ENCODE data around the gene DNAJC8. TPM values are rescaled to one million over a fixed set of nuclear protein-coding genes. Genes with fewer than 3 reads are reported as not detected.
A peak's percentile ranks its signal among the peaks of the same experiment; 100 is the strongest.

Gene DNAJC8
- total and polyA plus RNA-seq, 2 of the 8 experiments (the other 6 are each of a cell fraction or from before 2014, with no cell fraction given) = 116 to 134 TPM

GRCh38 chr1:28235755-28236655 lies 3.2 kb upstream of the DNAJC8 start, which contains the start of gene ATP5IF1 (continued):
- TF ChIP-seq YY1 (IDR thresholded peaks at IDR 0.05; ENCODE audit: low read depth, low read length) (peak; percentile 73; the same call in 1 of the 2 replicates), BRCA1 (IDR thresholded peaks at IDR 0.05; ENCODE audit: low read depth, low read length) (no peak), POU5F1 (IDR thresholded peaks at IDR 0.05; ENCODE audit: low read depth, low read length) (no peak), HDAC2 (IDR thresholded peaks at IDR 0.05; ENCODE audit: borderline replicate concordance in 1 of 2, low read depth in 2 of 2, low read length in 2 of 2) (0 out of 4 replicates have a peak, but pooled peaks of 1 of the 2 experiments have one; percentile 26), CREB1 (IDR thresholded peaks at IDR 0.05) (peak; percentile 85), CHD1 (IDR thresholded peaks at IDR 0.05; ENCODE audit: low read depth, low read length) (no peak), RNF2 (IDR thresholded peaks at IDR 0.05; ENCODE audit: borderline replicate concordance, low read depth, low read length, missing control alignments, poor library complexity, severe bottlenecking) (no peak), CTBP2 (IDR thresholded peaks at IDR 0.05; ENCODE audit: borderline replicate concordance, insufficient read depth, insufficient read length, low read length) (no peak), TAF7 (optimal IDR thresholded peaks at IDR 0.05; ENCODE audit: borderline replicate concordance, low read depth, low read length) (peak; percentile 69), RBBP5 (IDR thresholded peaks at IDR 0.05; ENCODE audit: borderline replicate concordance, low read depth, low read length) (peak; percentile 81), RXRA (IDR thresholded peaks at IDR 0.05; ENCODE audit: insufficient read depth, low read depth, low read length) (no peak), TCF12 (IDR thresholded peaks at IDR 0.05; ENCODE audit: low read depth, low read length) (no peak), SIRT6 (IDR thresholded peaks at IDR 0.05; ENCODE audit: low read length) (no peak), TAF1 (IDR thresholded peaks at IDR 0.05; ENCODE audit: low read depth, low read length) (peak; percentile 87), MAFK (IDR thresholded peaks at IDR 0.05; ENCODE audit: low read depth, low read length) (no peak), BCL11A (IDR thresholded peaks at IDR 0.05; ENCODE audit: low read depth in 2 of 2, low read length in 2 of 2) (no peak), SIN3A (conservative IDR thresholded peaks at IDR 0.05 in 1 of 2, IDR thresholded peaks at IDR 0.05 in 1 of 2; ENCODE audit: low read depth in 1 of 2, low read length in 2 of 2) (peak in 1 of 2 experiments; percentile 81; a peak in 2 of 4 replicates), MAX (IDR thresholded peaks at IDR 0.05) (peak; percentile 52; the same call in 1 of the 2 replicates), CBX8 (IDR thresholded peaks at IDR 0.05; ENCODE audit: borderline replicate concordance, low read depth, low read length) (no peak), KDM4A (IDR thresholded peaks at IDR 0.05; ENCODE audit: low read depth, low read length, severe bottlenecking) (peak; percentile 77), SIX5 (IDR thresholded peaks at IDR 0.05; ENCODE audit: low read depth, low read length) (no peak), USF2 (IDR thresholded peaks at IDR 0.05; ENCODE audit: low read length) (no peak)
